SK-N-SH (cell line): Measurements from ENCODE around the gene ADAMTS17. TPM values are rescaled to one million over a fixed set of nuclear protein-coding genes. Genes with fewer than 3 reads are reported as not detected.

ENCODE experiments used
- CTCF ChIA-PET: fragments of 300-600, 350-600 bp; formaldehyde crosslinking; extraction: SDS; loops from one replicate; lab custom pipeline; 2021; lab: Yijun Ruan, JAX
- POLR2A ChIA-PET: fragments of 350-600 bp; sonication (Branson Sonifier 250); formaldehyde crosslinking; extraction: SDS; loops from one replicate; lab custom pipeline; 2020; ENCODE audit warnings: antibody characterized with exemption, inconsistent platforms; lab: Yijun Ruan, JAX
- DNase-seq: peaks from one replicate; pipeline ENCODE4 v3.0.0; 2012
- H2AFZ ChIP-seq: fragments of 200-600 bp; sonication (generic); 2 replicates; pipeline ENCODE4 v1.8.1; 2016; ENCODE audit warnings: antibody characterized with exemption, mild to moderate bottlenecking, low read depth
- H3F3A ChIP-seq: fragments of 200-600 bp; sonication (generic); replicated peaks from 2 replicates; pipeline ENCODE3; 2016; ENCODE audit warnings: antibody characterized with exemption, mild to moderate bottlenecking; ENCODE audit not compliant: insufficient read depth
- H3K27ac ChIP-seq, 2 experiments: fragments of 200-500 bp in 1 of 2; fragments of 200-600 bp in 1 of 2; sonication (Bioruptor generic) in 1 of 2; sonication (generic), shearing (Covaris generic) in 1 of 2; 2 replicates each; pipeline versions ENCODE4 v1.5.1 to v1.6.1; 2014 to 2016; ENCODE audit warnings: low read depth in 2 of 2, inconsistent platforms in 1 of 2, low read length in 1 of 2, mild to moderate bottlenecking in 1 of 2, mixed read lengths in 1 of 2
- H3K27me3 ChIP-seq: fragments of 200-600 bp; sonication (generic), shearing (Covaris generic); 2 replicates; pipeline ENCODE4 v1.6.1; 2016; ENCODE audit warnings: mixed run types; ENCODE audit not compliant: insufficient read depth
- H3K36me3 ChIP-seq, 2 experiments: fragments of 200-500 bp in 1 of 2; fragments of 200-600 bp in 1 of 2; sonication (Bioruptor generic) in 1 of 2; sonication (generic) in 1 of 2; replicated peaks in 1 of 2; 2 replicates each; pipeline versions ENCODE3 to v1.5.1; 2014 to 2016; ENCODE audit warnings: low read length in 1 of 2, mild to moderate bottlenecking in 1 of 2; ENCODE audit not compliant: insufficient read depth in 2 of 2, control insufficient read depth in 1 of 2
- H3K4me1 ChIP-seq, 2 experiments: fragments of 200-500 bp in 1 of 2; fragments of 200-600 bp in 1 of 2; sonication (Bioruptor generic) in 1 of 2; sonication (generic), shearing (Covaris generic) in 1 of 2; 2 replicates each; pipeline versions ENCODE4 v1.5.1 to v1.6.1; 2014 to 2016; ENCODE audit warnings: low read depth in 1 of 2, low read length in 1 of 2, mixed run types in 1 of 2; ENCODE audit not compliant: insufficient read depth in 2 of 2, control insufficient read depth in 1 of 2
- H3K4me2 ChIP-seq: fragments of 200-600 bp; sonication (generic), shearing (Covaris generic); 2 replicates; pipeline ENCODE4 v1.6.1; 2017; ENCODE audit warnings: mixed run types
- H3K4me3 ChIP-seq, 2 experiments: fragments of 200-500 bp in 1 of 2; fragments of 200-600 bp in 1 of 2; sonication (Bioruptor generic) in 1 of 2; sonication (generic), shearing (Covaris generic) in 1 of 2; 2 replicates each; pipeline versions ENCODE4 v1.5.1 to v1.8.1; 2014 to 2016; ENCODE audit warnings: low read depth in 2 of 2, inconsistent platforms in 1 of 2, low read length in 1 of 2, mild to moderate bottlenecking in 1 of 2, mixed read lengths in 1 of 2, moderate library complexity in 1 of 2
- H3K79me2 ChIP-seq: fragments of 200-600 bp; sonication (generic); 2 replicates; pipeline ENCODE4 v1.8.1; 2017; ENCODE audit warnings: mild to moderate bottlenecking; ENCODE audit not compliant: insufficient read depth
- H3K9ac ChIP-seq: fragments of 200-600 bp; sonication (generic); 2 replicates; pipeline ENCODE4 v1.6.1; 2017; ENCODE audit warnings: mixed run types
- H3K9me2 ChIP-seq: fragments of 200-600 bp; sonication (generic); 2 replicates; pipeline ENCODE4 v1.6.1; 2017; ENCODE audit warnings: mixed run types
- H3K9me3 ChIP-seq: fragments of 200-600 bp; sonication (generic); 2 replicates; pipeline ENCODE4 v1.6.1; 2017; ENCODE audit warnings: mixed run types, mild to moderate bottlenecking, moderate library complexity
- H4K20me1 ChIP-seq: fragments of 200-600 bp; sonication (generic); 2 replicates; pipeline ENCODE4 v1.6.1; 2017; ENCODE audit warnings: mild to moderate bottlenecking, mixed run types; ENCODE audit not compliant: insufficient read depth
- EP300 ChIP-seq, 2 experiments: IDR thresholded peaks; 2 replicates each; pipeline versions ENCODE4 v1.4.0 to v1.6.1; 2012; ENCODE audit warnings: borderline replicate concordance in 1 of 2, low read depth in 1 of 2, low read length in 1 of 2
- EZH2phosphoT487 ChIP-seq: fragments of 200-600 bp; sonication (generic); IDR thresholded peaks from 2 replicates; pipeline ENCODE4 v1.6.1; 2017; ENCODE audit warnings: low read depth, mixed run types, mild to moderate bottlenecking, antibody characterized with exemption, moderate library complexity, borderline replicate concordance
- FOSL2 ChIP-seq: IDR thresholded peaks from 2 replicates; pipeline ENCODE4 v1.4.0; 2012; ENCODE audit warnings: low read depth, mild to moderate bottlenecking, moderate library complexity, borderline replicate concordance
- FOXM1 ChIP-seq: IDR thresholded peaks from 2 replicates; pipeline ENCODE4 v1.4.0; 2012; ENCODE audit warnings: low read depth, mild to moderate bottlenecking
- GATA2 ChIP-seq: sonication (generic); formaldehyde crosslinking; IDR thresholded peaks from 2 replicates; pipeline ENCODE4 v1.5.0; 2020; ENCODE audit warnings: mild to moderate bottlenecking, missing genetic modification reagents
- JUND ChIP-seq: IDR thresholded peaks from 2 replicates; pipeline ENCODE4 v1.4.0; 2012
- MEF2A ChIP-seq: IDR thresholded peaks from 2 replicates; pipeline ENCODE4 v1.4.0; 2012; ENCODE audit warnings: low read depth, borderline replicate concordance
- MXI1 ChIP-seq: IDR thresholded peaks from 2 replicates; pipeline ENCODE4 v1.6.1; 2012; ENCODE audit warnings: mild to moderate bottlenecking, low read depth, low read length, improper control_type of control experiment
- NFIC ChIP-seq: IDR thresholded peaks from 2 replicates; pipeline ENCODE4 v1.4.0; 2012; ENCODE audit warnings: borderline replicate concordance
- PBX3 ChIP-seq: IDR thresholded peaks from 2 replicates; pipeline ENCODE4; 2012
- RAD21 ChIP-seq: IDR thresholded peaks from 2 replicates; pipeline ENCODE4 v1.6.1; 2012; ENCODE audit warnings: mild to moderate bottlenecking, low read length
- RCOR1 ChIP-seq: fragments of 150-350 bp; IDR thresholded peaks from 2 replicates; pipeline ENCODE4 v1.6.1; 2017; ENCODE audit warnings: antibody characterized with exemption, low read length
- RXRA ChIP-seq: IDR thresholded peaks from 2 replicates; pipeline ENCODE4 v1.4.0; 2012; ENCODE audit warnings: low read depth, mild to moderate bottlenecking, borderline replicate concordance
- TEAD4 ChIP-seq: IDR thresholded peaks from 2 replicates; pipeline ENCODE4 v1.4.0; 2012; ENCODE audit warnings: mild to moderate bottlenecking, borderline replicate concordance; ENCODE audit not compliant: insufficient read depth
- USF1 ChIP-seq: IDR thresholded peaks from 2 replicates; pipeline ENCODE4 v1.4.0; 2012; ENCODE audit warnings: low read depth, borderline replicate concordance
- USF2 ChIP-seq: fragments of 150-350 bp; IDR thresholded peaks from 2 replicates; pipeline ENCODE4 v1.6.1; 2017; ENCODE audit warnings: antibody characterized with exemption, low read length, low read depth, borderline replicate concordance
- YY1 ChIP-seq: IDR thresholded peaks from 2 replicates; pipeline ENCODE4 v1.4.0; 2012; ENCODE audit warnings: low read depth, mild to moderate bottlenecking
- WGBS: methylation state at CpG from one replicate; pipeline ENCODE4 v1.1.6; 2017; ENCODE audit warnings: low lambda C conversion rate; 5-methylcytosine and 5-hydroxymethylcytosine counted together
- polyA plus RNA-seq, 3 experiments: library from polyadenylated mRNA; depleted of rRNA; stranded (reverse); fragments of >200 nt; gene quantifications; 2 replicates each; pipeline ENCODE4 v1.2.3, GENCODE V29; 2012

The ADAMTS17 gene
- polyA plus RNA-seq, 1 of the 3 experiments (the other 2 are of a cell fraction), result not detected

DNA sequence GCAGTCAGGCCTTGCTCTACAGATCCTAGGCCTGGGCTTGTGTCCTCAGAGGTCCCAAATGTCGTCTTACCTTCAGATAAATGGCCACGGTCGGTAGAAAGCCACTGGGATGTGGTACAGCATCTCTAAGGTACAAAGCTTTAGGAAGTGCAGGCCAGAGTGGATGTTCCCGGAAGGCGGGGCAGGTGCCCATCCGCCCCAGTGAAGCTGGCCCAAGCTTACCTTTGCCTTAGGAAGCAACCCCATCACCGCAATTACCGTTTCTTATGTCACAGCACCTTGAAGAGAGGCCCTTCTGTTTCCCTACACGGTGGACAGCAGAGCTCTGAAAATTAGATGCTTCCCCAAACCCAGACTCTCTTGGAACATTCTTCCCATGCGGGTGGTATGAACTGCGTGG is 368.4 kb downstream of the ADAMTS17 start:
- H3K4me1 ChIP-seq, result no peaks in the 10 kb centered on the region; a peak in 1 of 4 replicates
- CTCF ChIA-PET, result no interaction called here
- no peaks in the 10 kb centered on the region for H3K9me3 ChIP-seq
- H3F3A ChIP-seq, result no peaks in the 10 kb centered on the region
- no peak overlapping the region for H3K4me3 ChIP-seq
- POLR2A ChIA-PET, result no interaction called here
- no peaks in the 10 kb centered on the region for H3K9me2 ChIP-seq
- no peak overlapping the region for H3K4me2 ChIP-seq
- no peak for DNase-seq
- 52% methylated on average over 8 of the region's 11 CpGs for WGBS
- H3K9ac ChIP-seq, result no peak overlapping the region
- no peaks in the 10 kb centered on the region for H4K20me1 ChIP-seq
- no peak overlapping the region for H3K27ac ChIP-seq
- H3K79me2 ChIP-seq, result no peaks in the 10 kb centered on the region
- no peaks in the 10 kb centered on the region for H3K36me3 ChIP-seq
- no peaks in the 10 kb centered on the region for H3K27me3 ChIP-seq
- TF ChIP-seq USF2 (no peak), TEAD4 (no peak), USF1 (no peak), MEF2A (no peak), GATA2 (CRISPR knock-in tag) (no peak), RXRA (no peak), YY1 (no peak), NFIC (no peak), FOSL2 (no peak)
- H2AFZ ChIP-seq, result no peak overlapping the region

DNA sequence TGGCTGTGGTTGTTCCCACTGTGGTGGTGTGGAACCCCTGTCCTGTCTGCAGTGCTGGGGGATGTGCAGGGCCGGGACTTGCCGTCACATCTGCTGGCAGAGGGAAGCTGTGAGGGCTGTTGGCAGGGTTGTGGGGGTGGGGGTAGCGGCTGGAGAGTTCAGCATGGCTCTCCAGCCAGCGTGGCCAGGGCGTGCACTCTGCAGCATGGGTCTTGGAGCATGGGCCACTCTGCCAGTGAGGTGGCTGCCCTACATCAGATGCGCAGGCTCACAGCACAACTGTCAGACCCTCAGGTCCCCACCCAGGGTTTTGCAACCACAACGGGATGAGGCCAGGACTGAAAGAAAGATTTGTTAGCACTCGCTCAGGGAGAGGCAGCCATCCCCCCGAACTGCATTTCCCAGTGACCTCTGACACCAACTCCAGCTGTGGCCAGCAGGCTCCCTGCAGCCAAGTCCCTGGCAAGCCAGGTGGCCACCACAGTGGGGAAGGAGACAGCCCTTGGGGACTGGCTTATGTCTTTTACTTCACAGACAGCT is 370.8 kb downstream of the ADAMTS17 start:
- Histone ChIP-seq H3K27me3 (no peaks in the 10 kb centered on the region), H3F3A (no peaks in the 10 kb centered on the region), H3K9ac (no peak overlapping the region), H3K4me3 (no peak overlapping the region), H3K79me2 (no peaks in the 10 kb centered on the region), H3K4me1 (no peaks in the 10 kb centered on the region; a peak in 1 of 4 replicates), H3K9me2 (no peaks in the 10 kb centered on the region), H3K36me3 (no peaks in the 10 kb centered on the region), H2AFZ (no peak overlapping the region), H3K27ac (no peak overlapping the region), H3K4me2 (no peak overlapping the region), H4K20me1 (no peaks in the 10 kb centered on the region), H3K9me3 (no peaks in the 10 kb centered on the region)
- TF ChIP-seq FOXM1, result no peak
- TF ChIP-seq JUND, result no peak
- no peak for TF ChIP-seq RCOR1
- no peak for TF ChIP-seq EZH2phosphoT487
- no peak for TF ChIP-seq GATA2 (CRISPR knock-in tag)
- TF ChIP-seq PBX3, result no peak
- no peak for TF ChIP-seq MEF2A
- TF ChIP-seq MXI1, result no peak
- no peak for TF ChIP-seq EP300 (IDR thresholded peaks at IDR 0.05; ENCODE audit: borderline replicate concordance in 1 of 2, low read depth in 1 of 2, low read length in 1 of 2)
- TF ChIP-seq RAD21, result no peak
- 34% methylated on average over 8 of the region's 9 CpGs for WGBS
- ChIA-PET CTCF (interaction anchor here (1.0 to 1.1 kb wide), 2 partner anchors 11 to 368 kb away, joined by 3 to 4 read pairs; no protein-coding TSS in a partner anchor), POLR2A (no interaction called here)
- DNase-seq, result no peak
